ENCODE data around the gene SCN4A. TPM values are rescaled to one million over a fixed set of nuclear protein-coding genes. Genes with fewer than 3 reads are reported as not detected.

SCN4A gene
- total RNA-seq, 1 donor from 2014 or later = under 0.01 TPM

- H3K4me3 ChIP-seq (ENCODE audit: low read depth, low read length) = no peak overlapping the region
- FAIRE-seq (no peak), DNase-seq (ENCODE audit: low read depth) (no peak)
- no peaks in the 10 kb centered on the region for H3K36me3 ChIP-seq (ENCODE audit: control insufficient read depth, insufficient read depth, low read length)
- H3K27me3 ChIP-seq (ENCODE audit: control insufficient read depth, insufficient read depth, low read length) = no peaks in the 10 kb centered on the region
- TF ChIP-seq, protein P1, sequence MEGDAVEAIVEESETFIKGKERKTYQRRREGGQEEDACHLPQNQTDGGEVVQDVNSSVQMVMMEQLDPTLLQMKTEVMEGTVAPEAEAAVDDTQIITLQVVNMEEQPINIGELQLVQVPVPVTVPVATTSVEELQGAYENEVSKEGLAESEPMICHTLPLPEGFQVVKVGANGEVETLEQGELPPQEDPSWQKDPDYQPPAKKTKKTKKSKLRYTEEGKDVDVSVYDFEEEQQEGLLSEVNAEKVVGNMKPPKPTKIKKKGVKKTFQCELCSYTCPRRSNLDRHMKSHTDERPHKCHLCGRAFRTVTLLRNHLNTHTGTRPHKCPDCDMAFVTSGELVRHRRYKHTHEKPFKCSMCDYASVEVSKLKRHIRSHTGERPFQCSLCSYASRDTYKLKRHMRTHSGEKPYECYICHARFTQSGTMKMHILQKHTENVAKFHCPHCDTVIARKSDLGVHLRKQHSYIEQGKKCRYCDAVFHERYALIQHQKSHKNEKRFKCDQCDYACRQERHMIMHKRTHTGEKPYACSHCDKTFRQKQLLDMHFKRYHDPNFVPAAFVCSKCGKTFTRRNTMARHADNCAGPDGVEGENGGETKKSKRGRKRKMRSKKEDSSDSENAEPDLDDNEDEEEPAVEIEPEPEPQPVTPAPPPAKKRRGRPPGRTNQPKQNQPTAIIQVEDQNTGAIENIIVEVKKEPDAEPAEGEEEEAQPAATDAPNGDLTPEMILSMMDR (IDR thresholded peaks at IDR 0.05; ENCODE audit: insufficient read depth, low read length, severe bottlenecking) = no peak
These were observed 16.9 kb downstream of the SCN4A start for GRCh38 chr17:63955791-63956190.

DNA sequence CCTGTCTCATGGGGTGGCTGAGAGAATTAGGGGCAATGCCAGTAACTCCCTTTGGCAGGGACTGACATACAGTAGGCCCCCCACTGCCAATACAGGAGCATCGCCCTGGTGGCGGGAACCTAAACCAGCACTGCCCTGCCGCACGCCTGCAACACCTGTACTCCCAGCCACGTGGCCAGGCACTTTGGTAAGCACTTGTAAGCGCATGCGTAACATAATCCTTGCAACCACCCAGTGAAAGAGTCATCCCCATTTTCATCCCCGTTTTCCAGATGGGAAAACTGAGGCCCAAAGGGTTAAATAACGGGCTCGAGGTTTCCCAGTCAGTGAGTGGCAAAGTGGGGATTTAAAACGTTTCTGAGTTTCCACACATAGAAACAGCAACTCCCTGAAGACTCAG is 17.5 kb downstream of the SCN4A start:
- Histone ChIP-seq H3K4me3 (ENCODE audit: low read depth, low read length) (no peak overlapping the region), H3K36me3 (ENCODE audit: control insufficient read depth, insufficient read depth, low read length) (no peaks in the 10 kb centered on the region), H3K27me3 (ENCODE audit: control insufficient read depth, insufficient read depth, low read length) (no peaks in the 10 kb centered on the region)
- FAIRE-seq (no peak), DNase-seq (ENCODE audit: low read depth) (no peak)
- TF ChIP-seq, protein P1 (IDR thresholded peaks at IDR 0.05; ENCODE audit: insufficient read depth, low read length, severe bottlenecking) = no peak

DNA sequence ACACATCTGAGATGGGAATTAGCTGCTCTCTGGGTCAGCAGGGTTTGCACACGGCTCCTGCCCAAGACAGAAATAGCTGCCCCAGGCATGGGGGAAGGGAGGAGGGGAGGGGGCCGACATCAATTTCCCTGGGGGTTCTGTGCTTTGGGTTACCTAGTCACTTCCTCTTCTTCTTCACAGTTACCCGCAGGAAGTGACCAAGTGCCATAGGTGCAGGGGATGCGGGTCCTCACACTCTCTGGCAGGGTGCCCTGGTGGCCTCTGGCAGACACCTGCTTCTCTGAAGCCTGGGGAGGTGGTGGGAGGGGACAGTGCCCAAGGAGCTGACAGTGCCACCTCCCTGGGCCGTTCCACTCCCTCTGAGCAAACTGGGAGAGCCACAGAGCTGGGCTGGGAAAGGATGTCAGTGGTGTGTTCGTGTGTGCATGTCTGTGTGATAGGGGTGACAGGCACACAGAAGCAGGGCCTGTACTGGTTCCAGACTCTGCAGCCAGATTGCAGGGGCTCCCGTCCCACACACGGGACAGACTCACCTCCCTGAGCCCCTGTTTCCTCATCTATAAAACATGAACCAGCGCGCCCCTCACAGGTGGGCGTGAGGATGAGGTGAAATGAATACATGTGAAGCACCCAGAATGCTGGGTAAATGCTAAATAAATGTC is 18.2 kb downstream of the SCN4A start:
- H3K4me3 ChIP-seq (ENCODE audit: low read depth, low read length) = no peak overlapping the region
- FAIRE-seq (no peak), DNase-seq (ENCODE audit: low read depth) (no peak)
- TF ChIP-seq, protein P1 (IDR thresholded peaks at IDR 0.05; ENCODE audit: insufficient read depth, low read length, severe bottlenecking) = no peak
- no peaks in the 10 kb centered on the region for H3K36me3 ChIP-seq (ENCODE audit: control insufficient read depth, insufficient read depth, low read length)
- H3K27me3 ChIP-seq (ENCODE audit: control insufficient read depth, insufficient read depth, low read length) = no peaks in the 10 kb centered on the region

GRCh38 chr17:63950940-63951907 is 21.5 kb downstream of the SCN4A start:
- Histone ChIP-seq H3K27me3 (ENCODE audit: control insufficient read depth, insufficient read depth, low read length) (no peaks in the 10 kb centered on the region), H3K36me3 (ENCODE audit: control insufficient read depth, insufficient read depth, low read length) (no peaks in the 10 kb centered on the region), H3K4me3 (ENCODE audit: low read depth, low read length) (no peak overlapping the region)
- DNase-seq (ENCODE audit: low read depth) (peak; percentile 38), FAIRE-seq (no peak)
- TF ChIP-seq, protein P1 (IDR thresholded peaks at IDR 0.05; ENCODE audit: insufficient read depth, low read length, severe bottlenecking) = peak; percentile 84

DNA sequence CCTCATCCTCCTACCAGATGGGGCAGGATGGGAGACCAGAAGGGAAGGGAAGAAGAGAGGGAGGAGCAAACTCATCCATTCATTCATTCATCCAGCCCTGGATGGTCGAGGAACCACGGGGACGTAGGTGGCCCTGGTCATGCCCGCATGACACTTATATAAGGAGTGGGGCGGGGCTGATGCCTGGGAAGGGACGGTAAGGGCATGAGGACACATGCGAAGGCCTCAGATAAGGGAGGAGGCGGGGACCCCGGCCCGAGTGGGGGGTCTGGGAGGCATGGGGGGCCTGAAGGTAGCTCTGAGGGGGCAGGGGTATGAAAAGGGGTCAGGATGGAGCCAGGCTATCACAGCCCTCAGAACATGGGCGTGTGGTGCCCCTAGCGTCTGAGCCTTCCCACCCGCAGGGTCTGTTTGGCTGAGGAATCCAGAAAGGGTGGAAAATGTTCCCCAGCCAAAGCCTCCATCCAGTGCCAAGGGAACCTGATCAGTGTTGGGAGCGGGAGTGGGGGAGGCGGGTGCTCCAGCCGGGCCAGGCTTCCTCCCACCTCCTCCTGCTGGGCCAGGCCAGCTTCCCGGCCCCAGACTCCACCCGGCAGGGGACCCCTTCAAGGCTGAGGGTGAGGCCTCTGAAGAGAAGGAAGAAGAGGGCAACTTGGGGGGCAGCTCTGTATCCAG is 23.0 kb downstream of the SCN4A start:
- no peaks in the 10 kb centered on the region for H3K36me3 ChIP-seq (ENCODE audit: control insufficient read depth, insufficient read depth, low read length)
- TF ChIP-seq, protein P1 (IDR thresholded peaks at IDR 0.05; ENCODE audit: insufficient read depth, low read length, severe bottlenecking) = no peak
- no peaks in the 10 kb centered on the region for H3K27me3 ChIP-seq (ENCODE audit: control insufficient read depth, insufficient read depth, low read length)
- no peak for FAIRE-seq
- no peak overlapping the region for H3K4me3 ChIP-seq (ENCODE audit: low read depth, low read length)
- DNase-seq (ENCODE audit: low read depth) = no peak

Measured in bronchial epithelial cell (primary cell).